Measurements from ENCODE around the gene GCKR.

Gene GCKR

GRCh38 chr2:27496357-27497287 lies at the start of gene GCKR:
GCKR (plus strand) TSS chr2:27496839; CDS start chr2:27496905, 66 bp downstream.
- DNase-seq, result no peak

GRCh38 chr2:27448381-27448780 lies 48.3 kb upstream of the GCKR start:
- DNase-seq, result no peak

GRCh38 chr2:27451095-27451494 lies 45.5 kb upstream of the GCKR start:
- no peak for DNase-seq

GRCh38 chr2:27453968-27454367 lies 42.7 kb upstream of the GCKR start:
- no peak for DNase-seq

GRCh38 chr2:27461118-27461517 lies 35.5 kb upstream of the GCKR start:
- no peak for DNase-seq

GRCh38 chr2:27464443-27464842 lies 32.2 kb upstream of the GCKR start:
- no peak for DNase-seq

- no peak for DNase-seq
These were observed 24.7 kb upstream of the GCKR start for GRCh38 chr2:27471961-27472360.

- DNase-seq, result no peak
These were observed 11.1 kb upstream of the GCKR start for GRCh38 chr2:27485496-27485895.

- no peak for DNase-seq
These were observed 7.5 kb upstream of the GCKR start for GRCh38 chr2:27489118-27489497.

- DNase-seq, result peak; percentile 100
These were observed 6.9 kb upstream of the GCKR start, which contains the start of gene IFT172 for GRCh38 chr2:27489498-27490397. IFT172 (minus strand) TSS chr2:27489743; CDS start chr2:27489653, 90 bp downstream.

GRCh38 chr2:27492557-27492956 lies 4.1 kb upstream of the GCKR start:
- no peak for DNase-seq

GRCh38 chr2:27493948-27494283 lies 2.7 kb upstream of the GCKR start:
- no peak for DNase-seq

GRCh38 chr2:27494284-27494943 lies 2.2 kb upstream of the GCKR start:
- no peak for DNase-seq

GRCh38 chr2:27494944-27495554 lies 1.6 kb upstream of the GCKR start, which contains the start of gene FNDC4:
FNDC4 (minus strand) TSS chr2:27495200; CDS start chr2:27494679, 521 bp downstream.
- DNase-seq, result peak; percentile 38

- no peak for DNase-seq
These were observed 741 bp upstream of the GCKR start for GRCh38 chr2:27495840-27496356.

GRCh38 chr2:27497288-27497627 lies 619 bp downstream of the GCKR start:
- DNase-seq, result no peak

- no peak for DNase-seq
These were observed 2.3 kb downstream of the GCKR start for GRCh38 chr2:27498975-27499374.

GRCh38 chr2:27501042-27501441 lies 4.4 kb downstream of the GCKR start:
- no peak for DNase-seq

GRCh38 chr2:27502142-27502541 lies 5.5 kb downstream of the GCKR start:
- DNase-seq, result no peak

GRCh38 chr2:27506587-27506986 lies 9.9 kb downstream of the GCKR start:
- DNase-seq, result no peak

- no peak for DNase-seq
These were observed 10.7 kb downstream of the GCKR start for GRCh38 chr2:27507293-27507692.

- DNase-seq, result no peak
These were observed 12.7 kb downstream of the GCKR start for GRCh38 chr2:27509326-27509725.
